HG03196 (cell line): ENCODE data around the gene ACSL1.

Source experiments
- ATAC-seq: cut with Tn5 transposase; IDR thresholded peaks from one replicate; pipeline ENCODE4 v1.9.1; 2021; ENCODE audit not compliant: unreplicated experiment

ACSL1 gene

GRCh38 chr4:184825896-184826690, at the start of gene ACSL1:
TSS of gene ACSL1 (minus strand) at chr4:184825968. CDS start at chr4:184803514, 22,454 bp downstream.
- ATAC-seq = peak; percentile 61

- no peak for ATAC-seq
Measured at GRCh38 chr4:184873054-184873453, 47.3 kb upstream of the ACSL1 start.

- no peak for ATAC-seq
Measured at GRCh38 chr4:184870718-184871117, 45.0 kb upstream of the ACSL1 start.

GRCh38 chr4:184868623-184869022, 42.9 kb upstream of the ACSL1 start:
- no peak for ATAC-seq

- no peak for ATAC-seq
Measured at GRCh38 chr4:184863916-184864315, 38.1 kb upstream of the ACSL1 start.

- no peak for ATAC-seq
Measured at GRCh38 chr4:184861047-184861446, 35.3 kb upstream of the ACSL1 start.

GRCh38 chr4:184860018-184860779, 34.4 kb upstream of the ACSL1 start:
- ATAC-seq = no peak

- ATAC-seq = no peak
Measured at GRCh38 chr4:184857441-184858121, 31.8 kb upstream of the ACSL1 start.

- no peak for ATAC-seq
Measured at GRCh38 chr4:184856277-184856609, 30.5 kb upstream of the ACSL1 start.

- ATAC-seq = no peak
Measured at GRCh38 chr4:184854673-184855072, 28.9 kb upstream of the ACSL1 start.

- no peak for ATAC-seq
Measured at GRCh38 chr4:184853436-184853835, 27.7 kb upstream of the ACSL1 start.

GRCh38 chr4:184851886-184852285, 26.1 kb upstream of the ACSL1 start:
- no peak for ATAC-seq

- peak; percentile 76 for ATAC-seq
Measured at GRCh38 chr4:184851200-184851541, 25.4 kb upstream of the ACSL1 start.

- peak; percentile 36 for ATAC-seq
Measured at GRCh38 chr4:184850431-184851199, 24.8 kb upstream of the ACSL1 start.

- ATAC-seq = no peak
Measured at GRCh38 chr4:184850018-184850417, 24.2 kb upstream of the ACSL1 start.

GRCh38 chr4:184849185-184849584, 23.4 kb upstream of the ACSL1 start:
- ATAC-seq = no peak

- ATAC-seq = no peak
Measured at GRCh38 chr4:184848510-184848909, 22.7 kb upstream of the ACSL1 start.

- ATAC-seq = no peak
Measured at GRCh38 chr4:184846531-184846930, 20.8 kb upstream of the ACSL1 start.

GRCh38 chr4:184845367-184846021, 19.7 kb upstream of the ACSL1 start:
- ATAC-seq = peak; percentile 47

GRCh38 chr4:184844742-184845141, 19.0 kb upstream of the ACSL1 start:
- ATAC-seq = no peak
